ENCODE data around the gene CORO2B. TPM values are rescaled to one million over a fixed set of nuclear protein-coding genes. Genes with fewer than 3 reads are reported as not detected.

The CORO2B gene
- total and polyA plus RNA-seq, 9 donors = 7.5 to 61.0 (median 18.0) TPM

DNA sequence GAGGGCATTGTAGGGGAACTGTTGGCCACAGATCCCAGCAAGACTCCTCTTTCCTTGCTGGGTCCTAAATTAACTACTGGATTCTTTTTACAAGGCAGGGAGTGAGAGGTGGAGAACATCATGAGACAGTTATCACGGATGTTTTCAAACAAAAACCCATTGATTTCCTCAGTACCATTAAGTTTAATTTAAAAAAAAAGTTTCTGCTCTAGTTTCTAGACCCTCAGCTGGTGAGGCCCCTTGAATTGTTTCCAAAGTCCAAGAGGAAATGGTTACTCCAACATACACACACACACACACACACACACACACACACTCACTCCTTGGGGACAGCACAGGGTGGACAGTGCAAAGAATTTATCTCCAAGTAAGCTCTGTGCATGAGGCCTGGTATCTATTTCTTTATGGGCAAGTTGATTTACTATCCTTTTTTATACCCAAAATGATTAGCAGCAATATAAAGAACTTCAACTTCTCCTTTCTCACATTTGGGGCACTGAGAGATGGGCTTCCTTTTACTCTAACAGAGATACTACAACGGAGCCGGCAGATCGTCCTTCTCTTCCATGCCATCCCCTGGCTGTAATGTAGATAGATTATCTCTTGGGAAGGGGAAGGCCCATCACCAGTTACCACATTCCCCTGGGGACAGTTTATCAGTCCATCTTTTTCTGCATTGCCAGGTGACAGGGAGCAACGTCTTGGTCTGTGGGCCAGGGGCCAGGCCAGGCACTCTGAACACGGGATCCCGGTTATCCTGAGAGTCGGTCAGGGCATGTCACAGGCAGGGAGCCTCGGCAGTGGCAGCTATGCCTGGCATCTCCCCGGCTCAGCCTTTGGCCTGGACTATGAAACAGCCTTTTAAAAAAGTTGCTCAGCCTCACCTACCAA, 54.7 kb downstream of the CORO2B start:
- 66 to 74% (median 71%) methylated on average over 10 of the region's 10 CpGs for WGBS, 3 donors
- Histone ChIP-seq H3K4me3 (no peak overlapping the region), H3K4me1 (ENCODE audit: insufficient read depth) (peaks cover 44% of the 10 kb centered on the region), H3K36me3 (no peaks in the 10 kb centered on the region), H3K9me3 (no peaks in the 10 kb centered on the region), H3K27me3 (no peaks in the 10 kb centered on the region), H3K27ac (no peak overlapping the region)
- TF ChIP-seq, protein P1, sequence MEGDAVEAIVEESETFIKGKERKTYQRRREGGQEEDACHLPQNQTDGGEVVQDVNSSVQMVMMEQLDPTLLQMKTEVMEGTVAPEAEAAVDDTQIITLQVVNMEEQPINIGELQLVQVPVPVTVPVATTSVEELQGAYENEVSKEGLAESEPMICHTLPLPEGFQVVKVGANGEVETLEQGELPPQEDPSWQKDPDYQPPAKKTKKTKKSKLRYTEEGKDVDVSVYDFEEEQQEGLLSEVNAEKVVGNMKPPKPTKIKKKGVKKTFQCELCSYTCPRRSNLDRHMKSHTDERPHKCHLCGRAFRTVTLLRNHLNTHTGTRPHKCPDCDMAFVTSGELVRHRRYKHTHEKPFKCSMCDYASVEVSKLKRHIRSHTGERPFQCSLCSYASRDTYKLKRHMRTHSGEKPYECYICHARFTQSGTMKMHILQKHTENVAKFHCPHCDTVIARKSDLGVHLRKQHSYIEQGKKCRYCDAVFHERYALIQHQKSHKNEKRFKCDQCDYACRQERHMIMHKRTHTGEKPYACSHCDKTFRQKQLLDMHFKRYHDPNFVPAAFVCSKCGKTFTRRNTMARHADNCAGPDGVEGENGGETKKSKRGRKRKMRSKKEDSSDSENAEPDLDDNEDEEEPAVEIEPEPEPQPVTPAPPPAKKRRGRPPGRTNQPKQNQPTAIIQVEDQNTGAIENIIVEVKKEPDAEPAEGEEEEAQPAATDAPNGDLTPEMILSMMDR (IDR thresholded peaks at IDR 0.05) = no peak
- no peak for DNase-seq
- intact Hi-C loops (cut with DNase I) = loop anchor here in 1 of 4 donors (10.0 kb wide), 1 partner anchor 49 kb away; no protein-coding TSS in a partner anchor

DNA sequence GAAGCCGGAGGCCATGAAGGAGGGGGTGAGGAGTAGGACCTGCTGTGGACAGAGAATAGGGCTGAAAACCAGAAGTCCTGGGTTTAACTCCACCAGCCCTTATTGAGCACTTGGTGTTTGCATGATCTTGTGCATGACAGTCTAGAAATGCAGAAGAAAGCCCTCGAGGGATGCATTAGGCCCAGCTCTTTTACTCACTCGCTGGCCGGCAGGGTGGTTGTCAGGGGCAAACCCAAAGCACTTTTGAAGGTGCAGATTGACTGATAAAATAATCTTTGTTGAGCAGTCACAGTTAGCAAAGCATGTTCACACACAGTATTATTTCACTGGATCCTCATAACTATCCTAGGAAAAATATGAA, 55.3 kb downstream of the CORO2B start:
- no peaks in the 10 kb centered on the region for H3K27me3 ChIP-seq
- no peak overlapping the region for H3K27ac ChIP-seq
- TF ChIP-seq EP300 (IDR thresholded peaks at IDR 0.05) (no peak), POLR2A (IDR thresholded peaks at IDR 0.05) (no peak)
- TF ChIP-seq, protein P1 (IDR thresholded peaks at IDR 0.05) = no peak
- H3K9me3 ChIP-seq = no peaks in the 10 kb centered on the region
- intact Hi-C loops (cut with DNase I) = loop anchor here in 1 of 4 donors (10.0 kb wide), 1 partner anchor 49 kb away; no protein-coding TSS in a partner anchor
- no peaks in the 10 kb centered on the region for H3K36me3 ChIP-seq
- 92 to 96% (median 95%) methylated on average over 4 of the region's 4 CpGs for WGBS, 3 donors
- peaks cover 50% of the 10 kb centered on the region for H3K4me1 ChIP-seq (ENCODE audit: insufficient read depth)
- H3K4me3 ChIP-seq = no peak overlapping the region
- no peak for DNase-seq

DNA sequence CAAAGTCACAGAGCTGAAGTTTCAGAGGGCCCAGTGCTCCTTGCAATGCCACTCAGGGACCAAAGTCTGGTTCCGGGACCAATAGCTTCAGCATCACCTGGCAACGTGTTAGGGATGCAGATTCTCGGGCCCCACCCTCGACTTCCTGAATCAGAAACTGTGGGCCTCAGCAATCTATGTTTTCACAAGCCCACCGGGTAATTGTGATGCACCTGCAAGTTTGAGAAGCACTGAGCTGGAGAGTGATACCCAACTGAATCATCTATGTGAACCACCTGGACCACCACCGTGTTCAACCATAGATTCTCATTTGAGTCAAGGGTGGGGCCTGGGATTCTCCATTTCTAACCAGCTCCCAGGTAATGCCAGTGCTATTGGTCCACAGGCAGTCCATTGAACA, 55.7 kb downstream of the CORO2B start:
- H3K9me3 ChIP-seq = no peaks in the 10 kb centered on the region
- no peaks in the 10 kb centered on the region for H3K36me3 ChIP-seq
- H3K27me3 ChIP-seq = no peaks in the 10 kb centered on the region
- no peak overlapping the region for H3K4me3 ChIP-seq
- 82 to 87% (median 85%) methylated on average over 6 of the region's 6 CpGs for WGBS, 3 donors
- no peak for DNase-seq
- peak overlapping the region in 1 of 2 donors; percentile 86 for H3K27ac ChIP-seq
- TF ChIP-seq POLR2A (IDR thresholded peaks at IDR 0.05) (no peak), EP300 (IDR thresholded peaks at IDR 0.05) (no peak)
- TF ChIP-seq, protein P1 (IDR thresholded peaks at IDR 0.05) = no peak
- intact Hi-C loops (cut with DNase I) = loop anchor here in 1 of 4 donors (10.0 kb wide), 1 partner anchor 50 kb away; no protein-coding TSS in a partner anchor
- H3K4me1 ChIP-seq (ENCODE audit: insufficient read depth) = peaks cover 52% of the 10 kb centered on the region

DNA sequence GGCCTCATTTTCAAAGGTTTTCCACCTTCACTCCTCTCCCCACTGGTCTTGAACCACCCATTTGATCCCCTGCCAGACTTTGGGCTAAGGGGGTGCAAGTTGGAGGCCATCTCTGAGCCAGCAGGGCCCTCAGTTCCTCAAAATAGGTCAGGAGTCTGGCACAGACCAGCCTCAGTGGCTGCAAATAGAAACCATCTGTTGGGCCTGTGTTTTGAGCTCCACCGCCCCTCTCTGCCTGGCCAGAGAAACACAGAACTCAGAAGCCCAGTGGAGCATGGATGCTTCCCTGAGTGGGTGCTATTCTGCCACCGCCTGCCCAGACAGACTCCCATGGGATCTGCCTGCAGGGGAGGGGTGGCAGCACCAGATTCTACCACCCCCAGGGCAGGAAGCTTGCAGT, 56.3 kb downstream of the CORO2B start:
- peak; percentile 56 to 69 (median 66) for DNase-seq
- H3K4me3 ChIP-seq = no peak overlapping the region
- H3K27ac ChIP-seq = peak overlapping the region in 1 of 2 donors; percentile 86
- 24 to 44% (median 35%) methylated on average over 2 of the region's 2 CpGs for WGBS, 3 donors
- no peaks in the 10 kb centered on the region for H3K27me3 ChIP-seq
- intact Hi-C loops (cut with DNase I) = loop anchor here in 1 of 4 donors (10.0 kb wide), 1 partner anchor 50 kb away; no protein-coding TSS in a partner anchor
- TF ChIP-seq EP300 (IDR thresholded peaks at IDR 0.05) = no peak
- TF ChIP-seq, protein P1 (IDR thresholded peaks at IDR 0.05) = no peak
- no peak for TF ChIP-seq POLR2A (IDR thresholded peaks at IDR 0.05)
- no peaks in the 10 kb centered on the region for H3K36me3 ChIP-seq
- peaks cover 56% of the 10 kb centered on the region for H3K4me1 ChIP-seq (ENCODE audit: insufficient read depth)
- H3K9me3 ChIP-seq = no peaks in the 10 kb centered on the region

Measured in ovary (tissue), 9 donors.